Muscle of arm (tissue), 12 donors: ENCODE data around the gene SLC35B2. TPM values are rescaled to one million over a fixed set of nuclear protein-coding genes. Genes with fewer than 3 reads are reported as not detected.

Experiments used
- DNase-seq: peaks from one replicate; pipeline ENCODE4 v3.0.0-alpha.2; 2013
- polyA plus RNA-seq, 12 donors: library from polyadenylated mRNA; unstranded; fragments of 120-200 nt; gene quantifications; one replicate each; pipeline ENCODE4 v1.2.1, GENCODE V29; 2013; ENCODE audit not compliant: insufficient read length in 12 of 12

Gene SLC35B2
- polyA plus RNA-seq, 12 donors: 26.4 to 41.9 (median 30.6) TPM; not detected in 1

DNA sequence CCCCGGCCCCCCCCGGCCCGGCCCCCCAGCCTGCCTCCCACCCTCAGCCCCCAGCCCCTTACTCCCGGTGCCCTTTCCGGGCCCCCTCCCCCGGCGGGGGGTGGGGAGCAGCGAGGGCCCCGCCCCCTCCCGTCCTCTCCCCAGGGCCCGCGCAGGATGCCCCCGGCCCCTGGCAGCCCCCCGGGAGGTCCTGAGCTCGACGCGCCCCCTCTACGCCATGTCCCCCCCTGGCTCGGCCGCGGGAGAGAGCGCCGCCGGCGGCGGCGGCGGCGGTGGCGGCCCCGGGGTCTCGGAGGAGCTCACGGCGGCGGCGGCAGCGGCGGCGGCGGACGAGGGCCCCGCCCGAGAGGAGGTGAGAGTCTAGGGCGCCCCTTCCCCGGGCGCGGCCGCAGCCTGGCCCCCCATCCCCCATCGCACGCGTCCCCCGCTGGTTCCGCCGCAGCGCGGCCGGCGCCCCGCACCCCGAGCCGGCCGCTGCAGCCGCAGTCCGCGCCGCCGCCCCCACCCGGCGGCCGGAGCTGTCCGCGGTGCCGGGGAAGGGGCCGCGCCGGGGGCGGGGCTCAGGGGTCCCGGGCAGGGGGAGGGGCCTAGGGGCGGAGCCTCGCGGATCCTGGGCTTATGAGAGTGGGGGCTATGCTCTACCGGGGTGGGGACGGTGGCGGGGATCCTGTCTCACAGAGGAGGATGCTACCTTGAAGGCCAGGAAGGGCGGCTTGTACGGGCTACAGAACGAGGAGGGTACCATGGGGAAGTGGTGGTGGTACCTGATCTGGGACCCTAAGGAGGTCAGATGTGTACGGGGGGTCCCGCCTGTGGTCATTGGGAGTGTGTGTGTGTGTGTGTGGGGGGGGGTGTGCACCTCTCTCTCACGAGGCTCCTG is 13.4 kb upstream of the SLC35B2 start:
- no peak for DNase-seq

GRCh38 chr6:44269921-44270525 is 12.7 kb upstream of the SLC35B2 start, which contains the start of gene TMEM151B:
Gene TMEM151B (plus strand): TSS chr6:44270450. CDS start chr6:44270743, 293 bp downstream.
- DNase-seq: no peak

DNA sequence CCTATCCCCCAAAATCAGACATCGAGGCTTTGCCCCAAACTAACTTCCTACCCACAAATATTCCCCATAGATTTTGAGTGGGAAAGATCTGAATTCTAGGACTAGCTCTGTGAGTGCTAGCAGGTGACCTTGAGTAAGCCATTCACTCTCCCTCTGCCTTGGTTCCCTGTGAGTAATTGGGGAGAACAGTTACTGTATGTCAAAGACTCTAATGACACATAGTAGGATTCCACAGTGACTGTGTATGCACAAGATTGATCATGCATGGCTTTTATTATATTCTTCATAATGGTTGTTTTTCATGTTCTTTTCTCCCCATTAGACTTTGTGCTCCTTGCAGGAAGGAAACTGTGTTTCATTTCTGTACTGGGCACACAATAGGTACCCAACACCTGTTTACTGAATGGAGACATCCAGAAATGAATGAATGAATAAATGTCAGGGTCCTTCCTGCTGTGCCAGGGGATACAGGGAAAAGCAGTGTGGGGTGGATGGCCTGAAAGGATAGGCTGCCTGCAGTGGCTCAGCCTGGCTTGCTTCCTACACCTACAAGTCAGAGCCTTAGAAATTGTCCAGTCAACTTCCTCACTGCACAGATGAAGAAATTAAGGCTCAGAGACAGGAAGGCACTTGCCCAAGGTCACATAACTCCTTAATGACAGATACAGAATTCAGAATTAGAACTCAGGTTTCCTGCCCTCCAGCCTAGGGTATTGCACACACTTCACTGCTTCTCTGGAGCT is 12.0 kb upstream of the SLC35B2 start:
- DNase-seq: no peak

DNA sequence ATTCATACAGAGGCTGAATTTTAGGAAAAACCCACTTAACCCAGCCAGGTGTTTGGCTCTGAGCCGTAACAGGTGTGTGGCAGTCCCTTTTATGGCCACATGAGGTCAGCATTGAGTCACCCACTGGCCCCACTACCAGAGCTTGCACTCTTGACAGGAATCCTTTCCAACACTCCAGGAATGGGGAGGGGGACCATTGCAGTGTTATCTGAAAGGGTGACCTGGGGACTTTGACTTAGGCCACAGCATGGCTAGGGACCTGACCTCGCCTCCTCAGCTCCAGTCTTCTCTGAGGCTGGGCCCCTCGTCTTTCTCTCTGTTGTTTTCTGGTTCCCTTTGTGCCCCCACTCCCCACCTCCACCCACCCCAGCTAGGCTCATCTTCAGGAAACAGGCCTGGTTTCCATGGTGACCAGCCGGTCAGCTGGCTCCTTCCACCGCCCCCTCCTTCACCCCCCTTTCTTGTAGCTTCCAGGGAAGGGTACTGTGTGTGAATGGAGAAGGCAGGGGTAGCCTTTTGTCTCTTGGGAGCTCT is 10.8 kb upstream of the SLC35B2 start:
- DNase-seq: no peak

- no peak for DNase-seq
These were observed 9.9 kb upstream of the SLC35B2 start for GRCh38 chr6:44267252-44267651.

- DNase-seq: no peak
These were observed 9.0 kb upstream of the SLC35B2 start for GRCh38 chr6:44266347-44266746.

GRCh38 chr6:44265722-44266233 is 8.4 kb upstream of the SLC35B2 start:
- DNase-seq: no peak

- peak; percentile 92 for DNase-seq
These were observed 7.8 kb upstream of the SLC35B2 start, which contains the start of gene NFKBIE for GRCh38 chr6:44265007-44265721. Gene NFKBIE (minus strand): TSS chr6:44265551. CDS start chr6:44265346, 205 bp downstream.

DNA sequence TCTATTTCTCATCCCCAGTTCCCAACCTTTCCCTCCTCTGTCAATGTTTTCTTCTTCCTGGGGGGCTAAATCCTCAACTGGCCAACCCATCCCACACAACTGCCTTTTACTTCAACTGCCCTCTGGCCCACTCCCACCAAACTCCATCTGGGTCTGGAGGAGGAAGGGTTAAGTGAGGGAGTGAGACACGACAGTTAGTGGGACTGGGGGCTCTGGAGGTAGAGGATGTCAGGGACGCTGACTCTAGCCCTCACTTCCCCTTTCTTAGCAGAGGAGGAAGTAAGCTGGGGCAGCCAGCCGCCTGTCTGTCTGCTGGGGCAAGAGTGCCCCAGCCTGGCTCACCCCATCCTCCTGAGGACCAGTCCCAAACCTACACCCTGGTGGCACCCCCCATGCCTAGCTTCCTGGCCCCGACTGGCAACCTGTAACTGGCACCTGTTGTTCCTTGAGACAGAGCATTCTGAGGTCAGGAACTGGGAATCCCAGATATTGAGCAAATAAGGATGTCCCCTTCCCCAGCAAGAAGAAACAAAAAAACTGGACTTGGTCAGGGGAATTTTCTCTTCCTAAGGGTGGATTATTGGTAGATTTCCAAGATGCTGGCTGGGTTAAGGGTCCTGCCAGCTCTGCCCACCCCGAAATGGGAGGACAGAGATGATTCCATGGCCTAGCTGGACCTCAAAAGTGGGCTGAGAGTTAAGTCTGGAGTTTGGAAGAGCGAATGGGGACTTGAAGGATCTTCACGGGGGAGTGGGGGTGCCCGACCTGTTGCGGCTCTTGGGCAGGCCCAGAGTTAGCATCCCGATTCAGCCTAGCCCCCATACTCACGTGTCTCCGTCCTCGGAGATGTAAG is 7.1 kb upstream of the SLC35B2 start:
- no peak for DNase-seq

DNA sequence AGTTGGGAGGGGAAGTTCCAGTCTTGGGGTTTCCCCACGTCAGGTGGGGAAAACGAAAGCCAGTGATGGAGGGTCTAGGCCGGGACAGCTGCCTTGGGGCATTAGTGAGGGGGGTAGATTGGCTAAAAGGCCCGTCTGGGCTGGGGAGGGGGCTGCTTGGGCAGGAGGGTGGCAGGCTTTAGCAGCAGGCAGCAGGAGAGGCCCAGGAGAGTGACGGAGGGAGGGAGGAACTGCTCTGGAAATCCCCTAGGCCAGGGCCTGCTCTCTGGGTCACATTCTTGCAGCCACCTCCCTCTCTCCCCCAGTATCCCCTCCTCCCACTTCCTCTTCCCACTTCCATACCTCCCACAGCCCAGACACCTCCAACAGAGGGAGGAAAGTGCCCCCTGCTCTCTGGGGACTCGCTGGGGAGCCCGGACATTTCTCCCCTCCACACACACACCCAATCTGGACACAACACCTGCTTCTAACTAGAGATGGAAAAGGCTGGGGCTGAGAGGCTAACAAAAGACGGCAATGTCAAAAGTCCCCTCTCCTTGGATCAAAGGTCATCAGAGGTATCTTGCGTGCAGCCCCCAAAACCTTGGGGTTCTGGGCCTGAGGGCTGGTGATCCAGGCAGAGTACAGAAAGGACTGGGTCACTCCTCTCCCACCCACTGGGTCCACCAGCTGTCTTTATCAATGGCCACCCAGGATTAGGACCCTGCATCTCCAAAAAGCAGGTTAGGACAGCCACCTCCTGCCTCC is 6.2 kb upstream of the SLC35B2 start:
- DNase-seq: no peak

GRCh38 chr6:44262467-44263353 is 5.4 kb upstream of the SLC35B2 start:
- DNase-seq: no peak

DNA sequence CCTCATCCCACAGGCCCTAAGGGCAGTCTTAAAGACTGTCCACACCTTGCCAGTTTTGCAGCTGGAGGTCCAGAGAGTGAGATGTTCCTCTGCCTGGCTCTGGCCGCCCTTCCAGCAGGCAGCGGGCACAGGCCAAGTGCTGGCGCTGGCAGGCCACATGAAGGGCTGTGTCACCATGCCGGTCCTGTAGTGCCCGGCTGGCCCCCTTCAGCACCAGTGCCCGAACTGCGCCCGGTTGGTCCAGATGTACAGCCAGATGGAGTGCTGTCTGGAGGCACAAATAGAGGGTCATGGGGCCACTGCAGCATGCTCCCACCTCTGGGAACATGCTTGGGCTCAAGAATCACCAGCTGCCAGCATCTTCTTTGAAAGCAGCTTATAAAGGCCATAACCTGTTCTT is 4.3 kb upstream of the SLC35B2 start:
- DNase-seq: no peak

DNA sequence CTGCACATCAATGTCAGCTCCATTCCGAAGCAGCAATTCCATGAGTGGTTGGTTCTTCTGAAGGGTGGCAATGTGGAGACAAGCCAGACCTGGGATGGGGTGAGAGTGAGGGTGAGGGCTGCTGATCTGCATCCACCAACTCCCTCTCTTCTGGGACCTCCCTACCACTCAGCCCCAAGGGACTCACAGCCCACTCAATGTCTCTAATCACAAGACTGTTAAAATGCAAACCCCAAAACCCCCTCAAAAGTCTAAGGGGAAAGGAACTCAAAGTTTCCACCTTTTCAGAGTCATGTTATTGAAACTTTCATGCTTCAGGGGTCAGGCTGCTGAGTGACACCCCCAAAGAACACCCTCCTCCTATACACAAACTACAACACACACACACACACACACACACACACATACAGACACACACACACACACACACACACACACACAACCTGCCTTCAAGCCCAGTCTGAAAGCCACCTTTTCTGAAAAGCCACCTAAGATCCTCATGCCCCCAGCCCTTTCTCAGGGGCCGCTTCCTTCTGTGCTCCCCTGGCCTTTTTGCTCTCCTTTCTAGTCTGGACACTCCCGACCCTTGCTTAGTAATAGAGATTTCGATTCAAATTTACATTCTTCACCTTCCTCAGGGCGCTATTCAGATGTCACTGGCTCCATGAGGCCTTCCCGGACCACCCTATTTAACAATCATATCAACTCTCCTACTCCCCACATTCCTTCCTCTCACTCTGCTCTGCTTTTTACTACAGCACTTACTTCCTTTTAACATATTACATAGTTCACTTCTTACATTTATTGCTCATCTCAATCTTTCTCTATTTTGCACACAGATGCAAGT is 3.3 kb upstream of the SLC35B2 start:
- no peak for DNase-seq

DNA sequence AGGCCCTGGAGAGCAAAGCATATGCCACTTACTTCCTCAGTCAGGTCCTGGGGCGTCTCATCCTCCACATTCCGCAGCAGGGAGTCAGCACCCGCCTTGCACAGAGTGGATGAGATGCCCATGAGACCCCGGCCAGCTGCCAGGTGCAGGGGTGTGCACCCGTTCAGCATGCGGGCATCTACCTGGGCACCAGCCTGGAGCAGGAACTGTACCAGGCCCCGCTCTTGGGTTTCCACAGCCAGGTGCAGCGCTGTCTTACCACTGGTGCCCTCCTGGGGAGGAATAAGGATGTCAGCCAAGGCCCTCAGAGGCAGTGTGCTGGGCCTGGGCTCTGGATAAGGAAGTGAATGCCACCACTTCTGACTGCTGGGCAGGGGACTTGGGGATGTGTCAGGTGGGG is 2.7 kb upstream of the SLC35B2 start:
- no peak for DNase-seq

- DNase-seq: no peak
These were observed 1.6 kb upstream of the SLC35B2 start for GRCh38 chr6:44258921-44259320.

DNA sequence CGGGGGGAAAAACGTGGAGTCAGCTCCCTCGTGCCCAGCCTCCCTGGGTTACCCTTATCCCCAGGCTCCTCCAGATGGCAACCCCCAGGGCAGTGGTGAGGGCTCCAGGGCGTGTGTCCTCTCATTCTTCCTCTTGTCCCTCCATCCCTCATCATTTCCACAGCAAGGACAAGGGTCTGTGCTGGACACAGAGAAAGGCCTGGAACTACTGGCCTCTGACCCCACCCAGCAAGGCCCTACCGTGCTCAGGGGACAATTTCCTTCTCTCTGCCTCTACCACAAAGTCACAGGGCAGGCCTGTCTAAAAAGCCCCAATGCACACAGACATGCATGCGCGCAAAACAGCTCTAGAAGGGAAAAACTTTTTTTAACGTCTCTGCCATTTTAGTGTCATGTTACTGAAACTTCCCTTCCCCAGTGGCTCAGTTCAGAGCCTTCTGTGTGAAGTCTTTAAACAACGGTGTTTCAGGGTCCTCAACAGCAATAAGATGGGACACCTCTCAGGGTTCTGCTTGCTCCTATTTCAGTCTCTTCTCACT is 1.1 kb upstream of the SLC35B2 start:
- no peak for DNase-seq

GRCh38 chr6:44257753-44258324 is 511 bp upstream of the SLC35B2 start:
- DNase-seq: no peak
